Non-pigmented ciliary epithelial cell (primary cell): ENCODE measurements around the gene MEN1.

ENCODE experiments used
- DNase-seq: peaks from one replicate; pipeline ENCODE4 v3.0.0-alpha.2; 2010; ENCODE audit warnings: low read depth

The MEN1 gene

DNA sequence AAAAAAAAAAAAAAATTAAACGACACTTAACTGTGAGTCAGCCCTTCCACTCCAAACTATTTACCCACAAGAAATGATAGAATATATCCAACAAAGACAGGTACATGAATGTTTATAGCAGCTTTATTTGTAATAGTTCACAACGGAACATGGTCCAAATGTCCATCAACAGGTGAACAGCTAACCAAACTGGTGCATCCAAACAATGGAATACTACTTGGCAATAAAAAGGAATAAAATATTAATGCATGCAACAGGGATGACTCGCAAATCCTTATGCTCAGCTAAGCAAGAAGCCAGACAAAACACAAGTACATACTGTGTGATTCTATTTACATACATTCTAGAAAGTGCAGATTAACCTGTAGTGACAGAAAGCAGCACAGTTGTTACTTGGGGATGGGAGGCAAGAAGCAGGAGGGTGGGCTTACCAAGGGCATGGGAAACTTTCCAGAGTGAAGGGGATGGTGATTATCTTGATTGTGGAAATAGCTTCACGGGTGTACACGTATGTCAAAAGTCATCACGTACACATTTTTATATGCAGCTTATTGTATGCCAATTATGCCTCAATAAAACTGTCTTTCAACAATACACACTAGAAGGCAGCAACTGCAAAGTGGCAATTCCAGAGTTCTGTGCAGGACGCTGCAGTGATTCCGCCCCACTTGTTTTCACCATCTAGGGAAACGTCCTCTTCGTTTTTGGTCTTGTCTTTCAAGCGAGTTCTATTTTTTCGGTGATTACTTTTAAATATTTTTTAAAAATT lies 25.4 kb downstream of the MEN1 start:
- DNase-seq = no peak

DNA sequence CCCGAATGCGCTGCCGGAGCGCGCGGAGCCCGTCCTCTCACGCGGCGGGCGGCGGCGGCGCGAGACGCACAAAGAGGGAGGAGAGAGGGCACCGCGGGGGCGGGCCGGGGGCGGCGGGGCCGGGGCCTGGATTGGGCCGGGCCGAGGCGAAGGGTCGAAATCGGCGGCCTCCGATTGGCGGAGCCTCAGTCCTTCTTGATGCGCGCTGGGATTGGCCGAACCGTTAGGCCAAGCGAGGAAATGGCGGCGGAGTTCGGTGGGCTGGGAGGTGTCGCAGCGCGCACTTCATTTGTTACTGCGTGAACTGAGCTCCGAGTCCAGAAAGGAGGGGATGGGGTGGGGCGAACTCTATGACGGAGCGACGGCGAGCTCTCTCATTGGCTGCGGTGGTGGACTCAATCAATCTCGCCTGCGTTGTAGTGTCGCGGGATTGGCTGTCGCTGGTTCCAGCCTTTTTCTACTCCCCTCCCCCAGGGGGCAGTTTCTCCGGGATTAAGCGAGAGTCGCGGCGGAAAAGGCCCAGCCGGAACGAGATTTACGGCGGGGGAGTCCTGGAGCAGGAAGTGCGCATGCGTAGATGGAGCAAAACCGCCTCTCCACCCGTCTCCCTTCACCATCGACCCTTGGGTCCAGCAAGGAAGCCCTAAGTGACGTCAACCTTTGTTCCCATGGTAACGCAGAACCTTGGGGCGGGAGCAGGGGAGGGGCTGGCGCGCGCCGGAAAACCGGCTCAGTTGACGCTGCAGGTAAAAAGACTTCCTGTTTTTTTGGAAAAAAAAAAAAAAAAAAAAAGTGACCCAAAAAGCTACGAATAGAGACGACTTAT lies 31.7 kb downstream of the MEN1 start, which contains the start of gene SF1:
SF1 (minus strand) TSS at position 70 of the 826 bp plus-strand sequence. CDS start 150 bp downstream, outside the sequence.
- DNase-seq = peak; percentile 98

DNA sequence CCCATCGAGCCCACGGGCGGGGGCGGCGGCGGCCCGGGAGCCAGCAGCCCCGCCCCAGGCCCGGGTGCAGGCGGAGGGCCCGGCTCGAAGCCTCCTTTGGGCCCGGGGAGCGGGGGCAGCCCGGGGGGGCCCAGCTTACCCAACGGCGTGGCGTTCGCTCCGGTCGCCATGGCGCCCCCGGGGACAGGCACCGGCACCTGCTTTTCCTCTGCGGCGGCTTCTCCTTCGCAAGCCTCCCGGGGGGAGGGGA lies 32.2 kb downstream of the MEN1 start:
- no peak for DNase-seq

DNA sequence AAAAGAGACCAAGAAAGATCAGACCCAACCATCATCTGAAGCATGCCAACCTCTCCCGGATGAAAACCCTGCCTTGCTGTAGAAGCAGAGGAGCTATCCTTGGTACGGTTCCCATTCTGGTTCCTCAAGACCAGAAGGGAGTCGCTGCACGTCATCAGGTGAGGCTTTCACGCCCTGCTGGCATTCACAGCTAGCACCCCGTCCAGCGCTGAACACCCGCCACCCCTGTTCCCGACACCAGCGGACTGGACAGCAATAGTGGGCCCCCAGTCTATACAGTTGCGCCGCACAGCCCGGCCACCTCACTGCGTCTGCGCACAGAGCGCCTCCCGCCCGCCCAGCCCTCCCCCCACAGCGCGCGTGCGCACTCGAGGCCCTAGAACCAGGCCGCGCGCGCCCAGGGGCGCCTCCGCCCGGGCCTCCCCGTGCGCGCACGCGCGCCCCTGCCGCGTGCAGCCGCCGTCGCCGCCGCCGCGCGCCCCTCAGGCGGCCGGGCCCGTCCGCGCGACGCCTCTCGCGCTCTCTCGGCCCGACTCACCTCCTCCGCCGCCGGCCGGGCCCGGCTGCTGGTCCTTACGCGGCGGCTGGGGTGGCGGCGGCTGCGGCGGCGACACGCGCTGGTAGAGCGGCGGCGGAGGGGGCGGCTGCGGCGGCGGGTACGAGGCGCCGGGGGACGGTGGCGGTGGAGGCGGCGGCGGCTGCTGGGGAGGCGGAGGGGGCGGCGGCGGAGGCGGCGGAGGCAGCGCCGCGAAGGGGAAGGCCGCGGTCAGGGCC lies 32.7 kb downstream of the MEN1 start:
- DNase-seq = peak; percentile 36

DNA sequence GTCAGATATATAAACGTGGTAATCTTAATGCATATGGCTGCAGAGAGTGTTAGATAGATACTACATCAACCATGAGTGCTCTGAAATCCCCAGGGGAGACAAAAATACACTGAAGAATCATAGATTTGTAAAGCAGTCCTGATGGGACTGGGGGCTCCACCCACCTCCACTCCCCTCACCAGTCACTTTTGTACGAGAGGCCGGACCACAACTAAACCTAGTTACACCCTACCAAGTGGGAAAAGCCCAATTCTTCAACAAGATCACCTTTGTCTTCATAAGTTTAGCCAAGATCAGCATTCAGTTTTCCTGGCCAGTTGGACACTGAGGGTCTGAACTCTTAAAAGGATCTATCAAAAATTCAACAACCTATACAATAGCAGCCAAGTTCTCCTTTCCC lies 33.5 kb downstream of the MEN1 start:
- DNase-seq = no peak

DNA sequence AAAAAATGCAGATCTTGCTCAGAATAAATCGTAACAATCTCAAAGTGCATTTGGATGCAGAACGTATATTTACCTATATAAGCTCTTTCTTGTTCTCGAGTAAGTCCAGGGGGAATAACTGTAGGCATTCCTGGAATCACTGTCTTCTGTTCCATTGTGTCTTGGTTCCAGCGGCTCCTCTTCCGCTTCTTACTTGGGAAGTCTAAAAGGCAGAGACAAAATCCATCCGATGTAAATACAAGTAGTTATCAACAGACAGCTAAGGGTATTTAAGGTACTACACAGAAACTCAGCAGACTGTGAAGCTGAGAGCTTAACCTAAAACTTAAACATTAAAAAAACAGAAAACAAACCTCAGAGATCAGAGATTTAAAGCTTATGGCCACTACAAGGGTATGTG lies 33.9 kb downstream of the MEN1 start:
- no peak for DNase-seq

DNA sequence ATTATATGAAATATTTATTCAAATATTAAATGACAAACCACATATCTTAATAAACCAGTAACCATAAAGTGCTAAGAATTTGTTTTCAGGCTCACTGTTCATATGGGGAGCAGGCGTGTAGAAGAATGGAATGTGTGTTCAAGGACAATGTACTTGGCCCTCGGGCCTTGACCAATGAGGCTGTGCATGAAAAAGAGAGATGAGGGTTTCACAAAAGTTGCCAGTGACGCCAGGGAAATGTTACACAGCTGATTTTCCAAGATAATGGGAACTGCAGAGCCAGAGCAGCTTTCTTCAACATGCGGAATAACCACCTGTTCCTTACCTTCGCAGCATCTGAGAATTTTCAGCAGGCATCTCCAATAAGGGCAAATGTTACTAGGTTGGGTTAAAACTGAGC lies 36.2 kb downstream of the MEN1 start:
- no peak for DNase-seq

DNA sequence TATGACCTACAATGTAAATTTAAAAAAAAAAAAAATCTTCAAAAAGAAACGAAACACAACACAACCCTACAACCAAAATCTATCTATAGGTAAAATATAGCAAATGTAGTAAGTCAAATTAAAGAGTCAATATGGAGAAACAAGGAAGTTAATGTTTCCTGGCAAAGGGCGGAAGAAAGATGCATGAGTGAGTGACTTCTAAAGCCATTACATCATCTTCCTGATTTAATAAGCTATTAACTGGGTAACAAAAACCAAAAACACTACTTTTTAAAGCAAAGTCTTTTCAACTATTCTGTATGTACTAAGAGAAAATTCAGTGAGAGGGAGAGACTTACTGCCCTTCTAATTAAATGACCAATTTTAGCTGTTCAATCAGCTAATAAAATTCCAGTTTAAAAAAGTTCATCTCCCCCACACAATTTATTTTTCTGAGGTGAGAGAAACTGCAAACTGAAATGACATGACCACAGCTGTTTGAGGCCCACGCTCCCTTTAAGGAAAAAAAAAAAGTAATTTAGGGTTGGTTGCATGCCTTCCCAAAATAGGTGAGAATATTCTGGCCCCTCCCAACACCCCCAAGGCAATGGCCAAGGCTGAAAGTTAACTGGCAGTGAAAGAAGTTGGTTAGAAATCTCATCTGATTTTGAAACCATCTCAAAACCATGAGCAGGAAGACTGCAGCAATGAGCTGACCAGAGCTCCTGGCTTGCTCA lies 37.9 kb downstream of the MEN1 start:
- no peak for DNase-seq

DNA sequence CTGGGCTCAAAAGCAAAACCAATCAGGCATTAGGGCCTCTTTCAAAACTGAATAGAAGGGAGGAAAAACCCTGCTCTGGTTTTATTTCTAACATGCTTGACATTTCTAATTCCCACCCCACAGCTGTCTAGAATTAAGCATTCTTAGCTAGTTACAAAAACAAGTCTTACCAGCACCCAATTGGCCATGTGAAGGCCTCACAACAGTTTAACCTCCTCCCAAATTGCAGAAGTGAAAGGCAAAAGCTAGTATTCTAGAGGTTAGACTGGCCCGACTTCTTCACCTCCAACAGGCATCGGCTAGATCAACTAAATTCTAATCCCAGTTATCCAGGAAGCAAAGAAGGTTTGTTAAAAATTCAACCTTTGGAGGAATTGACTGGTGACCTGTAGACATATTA lies 38.5 kb downstream of the MEN1 start:
- DNase-seq = no peak

DNA sequence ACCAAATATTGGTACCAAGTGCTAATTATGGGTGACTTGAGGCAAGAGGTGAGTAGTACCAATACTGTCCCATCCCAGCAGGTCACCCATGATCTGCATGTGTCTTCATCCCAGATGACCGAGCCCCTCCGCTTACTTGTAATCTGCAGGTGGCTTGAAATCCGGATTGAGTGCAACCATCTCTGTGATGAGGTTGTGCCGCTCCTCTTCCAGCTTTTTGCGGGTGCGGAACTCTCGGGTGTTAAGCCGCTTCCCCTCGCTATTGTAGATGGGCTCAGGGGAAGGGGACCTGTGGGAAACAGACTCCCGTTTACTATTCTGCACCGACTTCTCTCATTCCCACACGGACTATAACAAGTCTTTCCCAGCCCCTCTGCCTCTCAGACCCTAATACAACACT lies 40.2 kb downstream of the MEN1 start:
- DNase-seq = no peak

DNA sequence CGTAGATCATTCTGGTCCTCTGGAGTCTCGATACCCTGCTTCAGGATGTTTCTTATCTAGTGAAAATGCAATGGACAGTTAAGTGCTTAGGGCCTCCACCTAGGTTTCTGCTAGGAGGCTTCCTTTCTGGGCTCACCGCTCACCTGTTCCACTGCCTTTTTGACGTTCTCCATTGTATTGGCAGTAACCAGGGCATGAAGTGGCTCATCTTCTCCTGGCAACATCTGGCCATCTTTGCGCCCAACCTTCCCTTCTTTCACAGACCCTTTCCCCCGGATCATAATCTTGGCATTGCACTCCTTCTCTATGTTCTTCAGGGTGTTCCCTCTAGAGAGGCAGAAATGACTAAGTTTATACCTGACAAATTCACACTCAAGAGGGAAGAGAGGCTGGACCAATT lies 41.1 kb downstream of the MEN1 start:
- no peak for DNase-seq

DNA sequence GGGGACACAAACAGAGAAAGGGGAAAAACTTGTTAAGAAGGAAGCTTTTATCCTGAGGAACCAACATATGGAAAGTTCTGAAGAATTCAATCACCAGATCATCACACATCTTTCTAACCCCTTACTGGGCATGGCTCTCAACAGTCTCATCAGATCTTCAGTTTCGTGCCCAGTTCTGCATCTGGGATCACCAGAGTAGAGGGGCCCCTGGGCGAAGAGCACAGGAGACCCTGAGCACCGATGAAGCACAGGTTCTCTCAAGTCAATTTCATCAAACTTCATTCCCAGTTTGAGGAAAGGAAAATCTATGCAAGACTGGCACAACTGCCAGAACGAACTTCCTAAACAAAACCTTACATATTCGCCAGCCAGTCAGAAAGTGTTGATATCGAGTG lies 42.1 kb downstream of the MEN1 start:
- no peak for DNase-seq

DNA sequence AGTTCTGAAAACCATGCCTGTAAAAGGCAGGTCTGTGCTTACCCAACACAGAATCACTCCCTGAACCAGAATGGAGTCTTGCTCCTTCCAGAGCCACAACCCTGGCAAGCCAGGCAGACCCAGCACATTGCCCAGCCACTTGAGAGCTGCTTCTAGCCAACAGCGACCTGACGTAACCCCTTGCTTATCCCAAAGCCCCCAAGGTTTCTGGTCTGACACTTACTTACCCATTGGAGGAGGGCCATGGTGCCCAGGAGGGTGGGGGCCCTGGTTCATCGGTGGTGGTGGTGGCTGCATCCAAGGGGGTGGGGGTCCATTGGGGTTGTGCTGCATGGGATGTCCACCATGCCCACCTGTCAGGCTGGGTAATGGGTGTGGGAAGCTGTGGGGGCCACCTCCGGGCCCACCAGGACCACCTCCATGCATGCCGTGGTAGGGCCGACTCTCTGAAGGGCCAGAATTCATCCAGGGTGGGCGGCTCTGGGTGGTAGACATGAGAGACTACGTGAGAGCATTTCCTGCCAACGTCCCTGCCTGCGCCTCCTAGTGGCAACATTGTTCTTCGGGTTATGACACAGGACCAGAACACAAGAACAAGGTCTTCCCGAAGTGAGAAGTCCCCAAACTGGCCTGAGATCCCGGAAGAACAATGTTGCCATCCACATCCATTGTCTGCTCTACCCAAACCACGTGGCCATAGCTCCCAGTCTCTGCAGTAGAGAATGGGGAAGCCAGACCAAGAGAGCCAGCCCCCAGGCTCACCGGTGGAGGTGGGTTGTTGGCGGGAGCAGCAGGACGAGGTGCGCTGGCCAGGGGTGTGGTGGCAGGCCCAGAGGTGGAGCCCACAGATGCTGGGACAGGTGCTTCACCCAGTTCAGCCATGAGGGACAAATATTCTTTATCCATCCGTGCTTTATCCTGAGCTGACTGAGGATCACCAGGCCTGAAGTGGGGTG lies 42.7 kb downstream of the MEN1 start:
- peak; percentile 24 for DNase-seq

DNA sequence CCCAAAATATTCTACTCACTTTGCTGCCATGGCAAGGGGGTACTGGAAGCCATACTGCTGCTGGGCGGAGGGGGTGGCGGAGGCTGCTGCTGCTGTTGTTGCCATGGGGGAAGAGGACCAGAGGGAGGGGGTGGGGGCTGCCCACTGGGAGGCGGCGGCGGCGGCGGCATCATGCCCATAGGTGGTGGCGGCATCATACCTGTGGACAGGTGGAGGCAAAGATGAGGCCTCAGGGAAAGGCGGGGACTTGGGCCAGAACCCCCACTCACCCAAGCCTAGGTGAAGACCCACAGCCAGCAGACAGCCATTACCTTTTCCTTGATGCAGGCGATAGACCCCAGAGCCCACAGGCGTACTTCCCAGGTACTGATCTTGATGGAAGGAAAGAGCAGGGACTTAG lies 43.5 kb downstream of the MEN1 start:
- DNase-seq = no peak

DNA sequence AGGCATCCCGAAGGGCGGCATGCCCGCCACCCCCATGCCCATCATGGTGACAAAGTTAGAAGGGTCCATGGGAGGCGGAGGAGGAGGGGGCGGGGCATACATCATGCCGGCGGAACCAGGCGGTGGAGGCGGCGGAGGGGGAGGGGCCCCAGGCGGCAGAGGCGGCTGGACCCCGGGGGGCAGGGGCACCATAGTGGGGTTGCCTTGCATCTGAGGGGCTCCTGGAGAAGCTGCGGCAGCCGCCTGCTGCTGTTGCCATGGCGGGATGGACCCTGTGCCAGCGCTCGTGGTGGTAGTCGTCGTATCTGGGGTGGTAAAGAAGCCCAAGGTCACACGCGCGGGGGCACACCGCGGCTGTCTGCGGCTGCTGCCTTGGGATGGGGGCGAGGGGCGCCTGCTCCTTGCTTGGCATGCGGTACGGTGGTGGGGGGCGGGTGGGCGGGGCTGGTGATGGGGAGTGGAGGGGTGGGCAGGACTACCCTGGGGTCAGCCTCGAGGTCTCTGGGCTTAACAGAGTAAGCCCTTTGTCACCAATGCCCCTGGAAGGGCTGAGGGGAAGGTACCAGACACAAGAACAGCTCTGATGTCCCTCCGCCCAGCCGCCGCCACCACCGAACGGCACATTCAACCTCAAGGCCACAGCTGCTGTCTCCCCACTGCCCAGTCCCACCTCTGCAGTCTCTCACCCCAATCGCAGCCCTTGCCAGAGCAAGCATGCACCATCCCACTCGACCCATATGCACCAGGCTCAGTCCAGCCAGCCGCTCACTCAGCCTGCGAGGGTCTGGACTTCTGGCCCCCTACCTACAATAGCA lies 44.3 kb downstream of the MEN1 start:
- no peak for DNase-seq

DNA sequence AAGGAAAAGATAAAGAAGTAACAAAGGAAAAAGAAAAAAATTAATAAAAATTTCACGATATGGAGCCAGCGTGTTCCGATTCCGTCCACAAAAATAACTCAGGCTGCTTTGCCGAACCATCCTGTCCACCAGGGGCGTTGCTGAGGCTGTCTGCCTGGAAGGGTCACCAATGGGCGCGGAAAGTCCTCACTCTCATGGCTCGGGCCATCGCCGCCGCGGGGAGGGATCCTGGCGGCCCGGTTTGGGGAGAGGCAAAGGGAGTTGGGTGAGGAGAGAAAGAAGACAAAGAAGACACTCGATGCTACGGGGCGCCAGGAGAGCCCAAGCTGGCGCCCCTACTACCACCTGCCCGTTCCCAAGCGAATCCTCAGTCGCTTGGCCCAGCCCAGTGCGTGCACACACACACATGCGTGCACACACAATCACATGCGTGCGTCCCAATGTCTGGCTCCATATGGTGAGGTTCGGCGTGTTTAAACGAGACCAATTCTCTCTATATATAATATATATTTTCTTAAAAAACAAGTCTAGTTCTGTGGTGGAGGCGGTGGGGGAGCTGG lies 45.0 kb downstream of the MEN1 start:
- DNase-seq = no peak

DNA sequence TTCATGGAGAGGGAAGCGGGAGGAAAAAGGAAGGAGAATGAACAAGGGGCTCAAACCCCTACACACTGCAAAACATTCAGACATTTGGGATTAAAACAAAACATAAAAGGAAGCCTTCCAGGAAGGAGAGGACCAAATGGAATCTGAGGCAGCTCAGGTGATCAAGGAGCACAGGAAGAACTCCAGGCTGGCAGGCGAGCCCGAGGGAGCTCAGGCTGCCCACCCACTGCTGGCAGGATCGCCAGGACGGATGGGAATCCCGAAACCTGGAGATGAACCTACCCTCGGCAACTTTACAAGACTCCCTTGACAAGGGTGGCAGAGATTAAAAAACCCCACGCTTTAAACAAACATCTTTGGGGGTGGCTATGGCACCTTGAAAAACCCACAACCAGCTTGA lies 45.6 kb downstream of the MEN1 start:
- no peak for DNase-seq

DNA sequence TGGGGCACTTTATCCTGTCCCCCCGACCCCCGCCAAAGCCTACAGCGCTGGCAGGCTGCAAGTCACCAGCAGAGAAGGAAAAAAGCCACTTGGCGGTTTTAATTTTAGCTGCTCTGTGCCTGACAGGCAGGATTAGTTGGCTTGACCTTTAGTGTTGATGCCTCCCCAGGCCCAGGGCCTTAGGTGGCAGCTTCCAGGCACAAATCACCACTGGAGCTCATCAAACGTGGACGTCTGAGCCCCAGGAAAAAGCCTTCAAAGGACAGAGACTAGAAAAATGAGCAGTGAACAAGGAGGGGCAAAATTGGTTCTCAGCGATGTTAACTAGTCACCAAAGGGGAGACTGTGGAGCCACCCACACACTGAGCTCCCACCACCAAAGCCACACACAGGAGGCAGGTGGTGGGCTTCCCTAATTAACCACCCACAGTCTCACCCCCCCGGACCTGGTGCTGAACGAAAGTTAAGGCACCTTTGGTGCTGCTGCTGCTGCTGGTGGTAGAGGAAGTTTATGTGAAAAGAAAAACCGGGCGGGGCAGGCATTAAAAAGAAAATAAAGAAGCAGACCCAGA lies 46.2 kb downstream of the MEN1 start:
- no peak for DNase-seq

DNA sequence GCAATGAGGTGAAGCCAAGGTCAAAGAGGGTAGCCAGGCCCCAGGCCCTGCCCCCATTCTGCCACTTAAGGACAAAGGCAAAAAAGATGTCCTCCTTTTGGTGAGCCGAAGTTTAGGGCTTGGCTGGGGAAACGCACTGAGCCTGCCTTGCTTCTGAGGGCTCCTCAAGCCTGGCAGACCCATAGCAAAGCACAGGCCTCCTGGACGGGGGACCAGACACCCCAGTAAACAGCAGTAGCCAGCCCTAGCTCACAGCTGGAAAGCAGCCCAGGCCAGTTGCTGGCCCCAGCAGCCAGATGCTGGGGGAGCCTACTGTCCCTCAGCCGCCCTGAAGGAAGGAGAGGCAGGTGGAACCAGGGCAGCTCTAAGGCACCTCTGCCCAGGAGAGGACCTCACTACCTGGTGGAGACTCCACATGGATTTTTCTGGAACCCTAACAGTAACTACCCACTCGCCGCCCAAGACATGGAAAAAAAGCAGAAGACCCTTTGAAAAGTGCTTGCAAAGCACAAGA lies 46.8 kb downstream of the MEN1 start:
- no peak for DNase-seq
